ENCODE measurements around the gene GAA. TPM values are rescaled to one million over a fixed set of nuclear protein-coding genes. Genes with fewer than 3 reads are reported as not detected.

The GAA gene
- polyA plus RNA-seq, 1 experiment = 3.8 TPM

DNA sequence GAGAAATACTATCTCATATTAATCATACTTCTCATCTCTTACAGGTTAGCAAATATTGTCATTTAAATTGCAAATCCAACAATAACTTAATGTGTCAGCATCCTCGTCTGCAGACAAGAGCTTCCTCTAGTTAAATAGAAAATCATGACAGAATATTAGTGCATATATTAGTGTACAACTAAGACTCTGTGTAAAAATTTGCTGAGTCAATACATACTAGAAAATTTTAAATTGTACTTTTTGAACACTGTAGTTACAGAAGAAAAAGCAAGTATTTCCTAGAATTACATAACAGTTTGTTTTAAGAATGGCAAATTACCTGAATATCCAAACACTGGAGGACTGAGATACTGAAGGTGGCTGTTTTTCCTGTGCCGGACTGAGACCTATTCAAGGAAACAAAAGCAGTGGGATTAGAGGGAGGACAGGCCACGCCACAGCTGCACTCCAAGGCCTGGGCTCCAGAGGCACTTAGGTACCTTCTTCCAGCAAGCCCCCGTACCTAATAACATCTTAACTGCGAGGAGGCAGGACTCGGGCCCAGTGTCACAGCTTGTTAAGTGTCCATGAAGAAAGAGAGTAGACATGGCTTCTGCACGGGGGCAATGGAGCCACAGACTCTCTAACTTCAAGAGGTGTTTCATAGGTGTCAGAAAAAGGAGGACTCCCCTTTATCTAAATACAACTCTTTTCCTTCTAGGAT lies 40.2 kb downstream of the GAA start:
- ChIA-PET POLR2A (no interaction called here), CTCF (interaction anchor here (1.5 kb wide), 1 partner anchor 133 kb away, joined by 3 read pairs; no protein-coding TSS in a partner anchor)
- TF ChIP-seq, protein P1, sequence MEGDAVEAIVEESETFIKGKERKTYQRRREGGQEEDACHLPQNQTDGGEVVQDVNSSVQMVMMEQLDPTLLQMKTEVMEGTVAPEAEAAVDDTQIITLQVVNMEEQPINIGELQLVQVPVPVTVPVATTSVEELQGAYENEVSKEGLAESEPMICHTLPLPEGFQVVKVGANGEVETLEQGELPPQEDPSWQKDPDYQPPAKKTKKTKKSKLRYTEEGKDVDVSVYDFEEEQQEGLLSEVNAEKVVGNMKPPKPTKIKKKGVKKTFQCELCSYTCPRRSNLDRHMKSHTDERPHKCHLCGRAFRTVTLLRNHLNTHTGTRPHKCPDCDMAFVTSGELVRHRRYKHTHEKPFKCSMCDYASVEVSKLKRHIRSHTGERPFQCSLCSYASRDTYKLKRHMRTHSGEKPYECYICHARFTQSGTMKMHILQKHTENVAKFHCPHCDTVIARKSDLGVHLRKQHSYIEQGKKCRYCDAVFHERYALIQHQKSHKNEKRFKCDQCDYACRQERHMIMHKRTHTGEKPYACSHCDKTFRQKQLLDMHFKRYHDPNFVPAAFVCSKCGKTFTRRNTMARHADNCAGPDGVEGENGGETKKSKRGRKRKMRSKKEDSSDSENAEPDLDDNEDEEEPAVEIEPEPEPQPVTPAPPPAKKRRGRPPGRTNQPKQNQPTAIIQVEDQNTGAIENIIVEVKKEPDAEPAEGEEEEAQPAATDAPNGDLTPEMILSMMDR (IDR thresholded peaks at IDR 0.05; ENCODE audit: low read depth, low read length) = no peak
- Histone ChIP-seq H3K27ac (ENCODE audit: low read depth, low read length) (no peak overlapping the region), H3K27me3 (ENCODE audit: control insufficient read depth, insufficient read depth, low read length) (no peaks in the 10 kb centered on the region), H3K9me3 (ENCODE audit: control insufficient read depth, insufficient read depth, low read length) (no peaks in the 10 kb centered on the region), H3K4me3 (ENCODE audit: low read depth, low read length) (no peak overlapping the region)
- DNase-seq (ENCODE audit: low read depth, low spot score) = no peak

DNA sequence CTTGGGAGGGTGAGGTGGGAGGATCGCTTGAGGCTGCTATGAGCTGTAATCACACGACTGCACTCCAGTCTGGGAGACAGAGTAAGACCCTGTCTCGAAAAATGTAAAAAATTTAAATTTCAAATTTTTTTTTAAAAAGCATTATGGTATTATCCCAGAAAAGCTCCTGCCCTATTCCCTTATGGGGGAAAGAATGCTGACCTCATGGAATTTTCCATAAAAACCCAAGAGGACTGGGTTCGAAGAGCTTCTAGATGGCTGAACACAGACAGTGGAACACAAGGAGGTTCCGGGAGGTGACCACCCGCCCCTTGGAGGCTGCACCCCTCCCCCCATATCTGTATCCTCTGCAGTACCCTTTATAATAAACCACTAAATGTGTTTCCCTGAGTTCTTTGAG lies 41.5 kb downstream of the GAA start:
- POLR2A ChIA-PET = no interaction called here
- H3K27me3 ChIP-seq (ENCODE audit: control insufficient read depth, insufficient read depth, low read length) = no peaks in the 10 kb centered on the region
- TF ChIP-seq, protein P1 (IDR thresholded peaks at IDR 0.05; ENCODE audit: low read depth, low read length) = no peak
- H3K4me3 ChIP-seq (ENCODE audit: low read depth, low read length) = no peak overlapping the region
- DNase-seq (ENCODE audit: low read depth, low spot score) = no peak
- H3K9me3 ChIP-seq (ENCODE audit: control insufficient read depth, insufficient read depth, low read length) = no peaks in the 10 kb centered on the region; the same call in 1 of the 2 replicates
- H3K27ac ChIP-seq (ENCODE audit: low read depth, low read length) = no peak overlapping the region
- CTCF ChIA-PET = no interaction called here

DNA sequence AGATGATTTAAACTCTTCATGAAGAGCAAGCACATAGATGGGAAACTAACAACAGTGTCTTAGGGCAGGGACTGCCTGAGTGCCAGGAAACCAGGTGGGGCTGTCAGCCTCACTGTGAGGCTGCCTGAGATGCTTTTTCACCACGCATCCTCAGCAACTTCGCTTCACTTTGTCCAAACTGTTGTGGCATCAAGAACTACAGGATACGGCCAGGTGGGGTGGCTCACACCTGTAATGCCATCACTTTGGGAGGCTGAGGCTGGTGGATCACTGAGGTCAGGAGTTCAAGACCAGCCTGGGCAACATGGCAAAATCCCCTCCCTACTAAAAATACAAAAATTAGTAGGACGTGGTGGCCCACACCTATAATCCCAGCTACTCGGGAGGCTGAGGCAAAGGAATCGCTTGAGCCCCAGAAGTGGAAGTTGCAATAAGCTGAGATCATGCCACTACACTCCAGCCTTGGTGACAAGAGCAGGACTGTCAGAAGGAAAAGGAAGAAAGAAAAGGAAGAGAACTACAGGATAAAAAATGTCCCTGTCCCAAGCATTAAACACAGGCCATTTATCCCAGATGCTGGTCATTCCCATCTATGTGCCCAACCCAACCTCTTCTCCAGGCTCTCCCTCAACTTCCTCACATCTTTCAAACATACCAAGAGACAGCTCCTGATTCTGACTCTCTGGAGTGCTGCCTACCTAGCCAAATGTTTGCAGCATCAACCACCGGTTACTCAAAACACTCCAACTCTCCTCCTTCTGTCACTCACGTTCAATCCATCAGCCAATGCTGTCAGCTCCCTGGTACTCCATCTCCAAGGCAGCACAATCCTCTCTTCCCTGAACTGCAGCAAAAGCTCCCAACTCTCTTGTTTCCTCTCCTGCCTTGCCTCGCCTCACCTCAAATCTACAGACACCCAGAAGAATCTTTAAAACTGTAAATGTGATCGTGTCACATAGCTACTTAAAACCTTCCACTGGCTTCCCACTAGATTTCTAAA lies 44.0 kb downstream of the GAA start:
- DNase-seq (ENCODE audit: low read depth, low spot score) = no peak
- no peaks in the 10 kb centered on the region for H3K27me3 ChIP-seq (ENCODE audit: control insufficient read depth, insufficient read depth, low read length)
- no peak overlapping the region for H3K27ac ChIP-seq (ENCODE audit: low read depth, low read length)
- TF ChIP-seq, protein P1 (IDR thresholded peaks at IDR 0.05; ENCODE audit: low read depth, low read length) = no peak
- CTCF ChIA-PET = interaction anchor here (1.4 to 2.6 kb wide), 2 partner anchors 44 to 137 kb away, joined by 5 to 14 read pairs; partner anchors contain the start of gene GAA
- H3K4me3 ChIP-seq (ENCODE audit: low read depth, low read length) = peak overlapping the region; percentile 96
- no peaks in the 10 kb centered on the region; the same call in 1 of the 2 replicates for H3K9me3 ChIP-seq (ENCODE audit: control insufficient read depth, insufficient read depth, low read length)
- POLR2A ChIA-PET = interaction anchor here (0.6 to 1.7 kb wide), 6 partner anchors 44 to 137 kb away, joined by 3 to 20 read pairs (median 4); partner anchors contain the start of gene GAA

DNA sequence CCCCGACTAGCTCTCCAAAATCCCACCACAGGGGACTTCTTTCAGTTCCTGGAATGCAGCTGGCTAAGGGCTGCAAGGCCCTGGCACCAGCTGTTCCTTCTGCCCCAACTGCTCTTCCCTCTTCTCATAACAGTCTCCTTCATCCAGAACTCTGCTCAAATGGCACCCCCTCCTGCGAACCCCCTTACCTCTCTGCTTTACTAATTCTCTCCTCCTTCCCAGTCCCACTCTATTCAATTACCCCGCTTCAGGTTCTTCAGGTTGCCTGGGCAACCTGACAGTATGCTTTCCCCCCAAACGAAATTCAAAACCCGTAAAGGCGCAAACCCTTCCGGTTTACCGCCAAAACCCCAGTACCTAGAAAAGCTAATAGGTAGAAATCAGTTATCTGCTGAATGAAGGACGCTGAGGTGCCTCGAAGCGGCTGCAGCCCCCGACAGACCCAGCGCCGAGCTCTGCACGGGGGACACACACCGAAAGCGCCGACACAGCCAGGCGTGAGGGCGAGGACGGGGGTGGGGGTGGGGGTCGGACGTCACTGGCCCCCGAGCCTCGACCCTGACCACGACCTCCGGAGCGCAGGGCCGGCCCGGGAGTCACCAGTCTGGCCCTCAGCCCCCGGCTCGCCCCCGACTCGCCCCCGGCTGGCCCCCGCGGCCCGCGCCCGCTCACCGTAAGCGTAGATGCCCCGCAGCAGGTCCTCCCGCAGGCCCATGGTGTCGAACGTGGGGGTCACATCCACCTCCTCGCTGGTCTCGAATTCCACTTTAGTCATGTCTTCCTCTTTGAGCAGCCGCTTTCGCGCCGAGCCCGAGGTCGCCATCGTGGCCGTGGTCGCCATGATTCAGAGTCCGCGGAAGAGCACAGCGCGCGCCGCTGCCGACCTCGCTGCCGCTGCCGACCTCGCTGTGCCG lies 45.0 kb downstream of the GAA start:
- H3K9me3 ChIP-seq (ENCODE audit: control insufficient read depth, insufficient read depth, low read length) = no peaks in the 10 kb centered on the region; the same call in 1 of the 2 replicates
- DNase-seq (ENCODE audit: low read depth, low spot score) = no peak
- H3K27me3 ChIP-seq (ENCODE audit: control insufficient read depth, insufficient read depth, low read length) = no peaks in the 10 kb centered on the region
- ChIA-PET CTCF (interaction anchor here (1.4 to 2.6 kb wide), 2 partner anchors 45 to 138 kb away, joined by 5 to 14 read pairs; partner anchors contain the start of gene GAA), POLR2A (interaction anchor here (0.6 to 1.7 kb wide), 9 partner anchors 41 to 349 kb away, joined by 3 to 20 read pairs (median 4); partner anchors contain the start of genes CBX8 and GAA)
- H3K4me3 ChIP-seq (ENCODE audit: low read depth, low read length) = peak overlapping the region; percentile 96
- TF ChIP-seq, protein P1 (IDR thresholded peaks at IDR 0.05; ENCODE audit: low read depth, low read length) = no peak
- H3K27ac ChIP-seq (ENCODE audit: low read depth, low read length) = peak overlapping the region; percentile 2

Data from AG04450 (cell line).